Omental fat pad (tissue), 4 donors: ENCODE measurements around the gene INPP5B. TPM values are rescaled to one million over a fixed set of nuclear protein-coding genes. Genes with fewer than 3 reads are reported as not detected.

Experiments
- ATAC-seq: fragments of 150-250 bp; one replicate; pipeline ENCODE4 v1.9.1; 2016; ENCODE audit warnings: mild to moderate bottlenecking, moderate library complexity; ENCODE audit not compliant: low FRiP score
- DNase-seq: peaks from one replicate; pipeline ENCODE4 v3.0.0-alpha.2; 2019; ENCODE audit warnings: low spot score
- total RNA-seq, 4 donors: library from RNA; depleted of rRNA; stranded (reverse); fragments of >200 nt; gene quantifications; one replicate each; pipeline ENCODE4 v1.1.0, GENCODE V29; 2016
- TF ChIP-seq, protein P1 (sequence below), 3 donors: fragments of 450-650 bp; IDR thresholded peaks; one replicate each; pipeline ENCODE4 v1.5.1; 2016 to 2017; ENCODE audit warnings: antibody characterized with exemption in 3 of 3, mild to moderate bottlenecking in 3 of 3, moderate library complexity in 2 of 3

The INPP5B gene
- total RNA-seq, 4 donors from 2014 or later, result 16.2 to 45.6 (median 27.0) TPM

DNA sequence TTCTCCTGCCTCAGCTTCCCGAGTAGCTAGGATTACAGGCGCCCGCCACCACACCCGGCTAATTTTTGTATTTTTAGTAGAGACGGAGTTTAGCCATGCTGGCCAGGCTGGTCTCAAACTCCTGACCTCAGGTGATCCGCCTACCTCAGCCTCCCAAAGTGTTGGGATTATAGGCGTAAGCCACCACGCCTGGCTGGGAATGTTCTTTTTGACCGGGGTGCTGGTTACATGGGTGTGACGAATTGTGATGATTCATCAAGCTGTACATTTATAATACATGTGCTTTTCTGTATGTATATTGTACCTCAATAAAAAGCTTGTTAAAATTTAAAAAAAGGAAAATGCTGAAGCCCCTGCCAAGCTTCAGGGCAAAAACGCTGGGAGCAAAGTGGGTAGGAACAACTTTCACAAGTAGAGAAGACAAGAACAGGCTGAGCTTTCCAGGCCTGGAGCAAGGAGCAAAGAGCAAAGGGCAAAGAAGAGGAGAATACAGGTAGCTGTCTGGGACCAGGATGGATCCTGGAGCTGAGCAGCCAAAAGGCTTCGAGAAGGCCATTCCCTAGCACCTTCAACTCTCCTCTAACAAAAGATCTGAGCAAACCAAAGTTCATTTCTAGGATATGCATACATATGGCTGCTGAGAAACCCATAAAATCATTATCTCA lies 118.3 kb downstream of the INPP5B start:
- TF ChIP-seq, protein P1, sequence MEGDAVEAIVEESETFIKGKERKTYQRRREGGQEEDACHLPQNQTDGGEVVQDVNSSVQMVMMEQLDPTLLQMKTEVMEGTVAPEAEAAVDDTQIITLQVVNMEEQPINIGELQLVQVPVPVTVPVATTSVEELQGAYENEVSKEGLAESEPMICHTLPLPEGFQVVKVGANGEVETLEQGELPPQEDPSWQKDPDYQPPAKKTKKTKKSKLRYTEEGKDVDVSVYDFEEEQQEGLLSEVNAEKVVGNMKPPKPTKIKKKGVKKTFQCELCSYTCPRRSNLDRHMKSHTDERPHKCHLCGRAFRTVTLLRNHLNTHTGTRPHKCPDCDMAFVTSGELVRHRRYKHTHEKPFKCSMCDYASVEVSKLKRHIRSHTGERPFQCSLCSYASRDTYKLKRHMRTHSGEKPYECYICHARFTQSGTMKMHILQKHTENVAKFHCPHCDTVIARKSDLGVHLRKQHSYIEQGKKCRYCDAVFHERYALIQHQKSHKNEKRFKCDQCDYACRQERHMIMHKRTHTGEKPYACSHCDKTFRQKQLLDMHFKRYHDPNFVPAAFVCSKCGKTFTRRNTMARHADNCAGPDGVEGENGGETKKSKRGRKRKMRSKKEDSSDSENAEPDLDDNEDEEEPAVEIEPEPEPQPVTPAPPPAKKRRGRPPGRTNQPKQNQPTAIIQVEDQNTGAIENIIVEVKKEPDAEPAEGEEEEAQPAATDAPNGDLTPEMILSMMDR (IDR thresholded peaks at IDR 0.05), result no peak
- no peak for ATAC-seq
- no peak for DNase-seq

DNA sequence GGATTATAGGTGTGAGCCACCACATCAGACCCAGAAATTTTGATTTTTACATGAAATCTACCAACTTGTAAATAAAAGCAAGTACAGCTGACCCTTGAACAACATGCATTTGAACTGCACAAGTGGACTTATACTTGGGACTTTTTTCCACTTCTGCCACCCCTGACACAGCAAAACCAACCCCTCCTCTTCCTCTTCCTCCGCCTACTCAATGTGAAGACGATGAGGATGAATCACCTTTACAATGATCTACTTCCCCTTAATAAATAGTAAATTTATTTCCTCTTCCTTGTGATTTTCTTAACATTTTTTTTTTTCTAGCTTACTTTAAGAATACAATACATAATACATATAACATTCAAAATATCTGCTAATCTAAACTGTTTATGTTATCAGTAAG lies 121.3 kb downstream of the INPP5B start:
- DNase-seq (no peak), ATAC-seq (no peak)
- TF ChIP-seq, protein P1 (IDR thresholded peaks at IDR 0.05), result no peak

DNA sequence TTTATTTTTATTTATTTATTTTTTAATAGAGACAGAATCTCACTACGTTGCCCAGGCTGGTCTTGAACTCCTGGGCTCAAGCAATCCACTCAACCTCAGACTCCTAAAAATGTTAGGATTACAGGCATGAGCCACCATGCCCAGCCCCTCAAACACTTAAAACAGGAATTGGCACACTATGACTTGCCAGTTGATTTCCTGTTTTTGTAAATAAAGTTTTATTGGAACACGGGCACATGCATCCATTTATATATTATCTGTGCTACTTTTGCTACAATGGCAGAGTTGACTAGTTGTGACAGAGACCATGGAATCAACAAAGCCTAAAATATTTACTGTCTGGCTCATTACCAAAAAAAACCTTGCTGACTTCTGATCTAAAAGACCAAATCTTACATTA lies 122.9 kb downstream of the INPP5B start:
- TF ChIP-seq, protein P1 (IDR thresholded peaks at IDR 0.05), result no peak
- DNase-seq (no peak), ATAC-seq (no peak)

DNA sequence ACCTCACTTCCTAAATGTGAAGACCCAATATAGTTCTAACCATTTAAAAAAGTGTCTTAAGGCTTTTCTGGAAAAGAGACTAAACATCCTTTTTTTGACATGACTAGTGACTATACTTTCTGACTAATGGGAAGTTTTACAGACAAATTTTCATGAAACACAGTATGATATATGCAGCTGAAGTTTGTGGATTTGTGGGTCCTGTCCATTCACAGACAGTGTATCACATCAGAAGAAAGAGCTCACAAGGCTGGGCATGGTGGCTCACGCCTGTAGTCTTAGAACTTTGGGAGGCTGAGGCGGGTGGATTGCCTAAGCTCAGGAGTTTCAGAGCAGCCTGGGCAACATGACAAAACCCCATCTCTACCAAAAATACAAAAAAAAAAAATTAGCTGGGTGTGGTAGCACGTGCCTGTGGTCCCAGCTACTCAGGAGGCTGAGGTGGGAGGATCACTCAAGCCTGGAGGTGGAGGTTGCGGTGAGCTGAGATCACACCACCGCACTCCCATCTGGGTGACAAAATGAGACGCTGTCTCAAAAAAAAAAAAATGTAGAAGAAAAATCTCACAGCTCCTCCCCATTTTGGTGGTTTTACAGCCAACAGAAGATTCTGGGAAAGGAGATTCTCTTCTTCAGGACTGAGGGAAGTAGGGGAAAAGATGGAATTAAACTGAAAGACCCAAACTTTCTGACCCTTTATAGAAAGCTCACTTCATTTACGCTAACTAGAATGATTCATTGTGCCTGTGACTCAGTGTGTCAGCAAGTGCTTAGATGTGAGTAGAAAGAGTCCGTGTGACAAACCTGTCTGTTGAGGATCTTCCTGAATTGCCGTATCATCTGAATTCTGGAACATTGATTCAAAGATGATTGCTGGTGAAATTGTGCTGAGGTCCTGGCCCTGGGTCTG lies 123.7 kb downstream of the INPP5B start:
- DNase-seq (no peak), ATAC-seq (no peak)
- TF ChIP-seq, protein P1 (IDR thresholded peaks at IDR 0.05), result no peak

DNA sequence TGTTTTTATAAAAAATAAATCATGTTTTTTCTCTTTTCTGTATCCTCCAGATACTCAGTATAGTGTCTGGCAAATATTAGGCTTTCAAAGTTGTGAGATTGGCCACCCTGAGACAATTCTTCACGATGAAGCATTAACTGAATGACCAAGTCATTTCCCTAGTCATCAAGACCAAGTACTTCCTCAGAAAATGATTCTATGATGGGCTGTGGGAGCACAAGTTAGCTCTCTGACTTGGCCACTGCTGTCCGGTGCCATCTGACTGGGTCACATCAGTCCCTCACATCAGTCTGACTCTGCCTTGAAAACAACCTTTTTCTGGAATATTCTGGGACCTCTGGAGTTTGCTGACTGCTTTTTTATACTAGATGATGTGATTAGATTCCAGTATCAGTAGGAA lies 125.4 kb downstream of the INPP5B start:
- ATAC-seq, result no peak
- DNase-seq, result no peak

DNA sequence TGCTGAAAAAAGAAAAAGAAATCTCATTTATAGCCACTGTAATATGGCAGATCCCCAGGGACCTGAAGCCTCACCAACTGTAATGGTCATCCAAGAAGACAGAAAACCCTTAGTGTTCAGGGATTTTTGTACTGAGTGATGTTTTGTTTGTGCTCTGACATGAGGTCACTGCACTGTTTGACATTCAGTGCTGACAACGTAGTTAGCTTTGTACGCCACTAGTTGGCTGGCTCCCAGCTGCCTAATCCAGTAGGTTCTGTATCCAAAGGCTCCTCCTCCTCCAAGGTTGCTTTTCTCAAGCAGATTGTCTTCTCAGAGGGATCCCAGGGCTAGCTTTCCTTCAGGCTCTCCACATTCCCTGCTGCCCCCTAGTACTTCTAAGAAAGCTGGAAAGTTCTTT lies 129.4 kb downstream of the INPP5B start:
- TF ChIP-seq, protein P1 (IDR thresholded peaks at IDR 0.05), result no peak
- ATAC-seq, result no peak
- DNase-seq, result no peak

More for the DNA sequence above, 125.4 kb downstream of the INPP5B start:
- TF ChIP-seq, protein P1 (IDR thresholded peaks at IDR 0.05), result no peak
